HG02623 (cell line): Measurements from ENCODE around the gene CDH2.

Experiments used
- ATAC-seq: cut with Tn5 transposase; IDR thresholded peaks from one replicate; pipeline ENCODE4 v1.9.1; 2021; ENCODE audit warnings: moderate library complexity; ENCODE audit not compliant: unreplicated experiment

Gene CDH2

GRCh38 chr18:28045880-28046279 is 131.1 kb downstream of the CDH2 start:
- ATAC-seq: no peak

- no peak for ATAC-seq
Measured at GRCh38 chr18:28045176-28045810, 131.6 kb downstream of the CDH2 start.

- ATAC-seq: no peak
Measured at GRCh38 chr18:28044036-28044435, 132.9 kb downstream of the CDH2 start.

- ATAC-seq: no peak
Measured at GRCh38 chr18:28043631-28044030, 133.3 kb downstream of the CDH2 start.

GRCh38 chr18:28041366-28041765 is 135.6 kb downstream of the CDH2 start:
- no peak for ATAC-seq

DNA sequence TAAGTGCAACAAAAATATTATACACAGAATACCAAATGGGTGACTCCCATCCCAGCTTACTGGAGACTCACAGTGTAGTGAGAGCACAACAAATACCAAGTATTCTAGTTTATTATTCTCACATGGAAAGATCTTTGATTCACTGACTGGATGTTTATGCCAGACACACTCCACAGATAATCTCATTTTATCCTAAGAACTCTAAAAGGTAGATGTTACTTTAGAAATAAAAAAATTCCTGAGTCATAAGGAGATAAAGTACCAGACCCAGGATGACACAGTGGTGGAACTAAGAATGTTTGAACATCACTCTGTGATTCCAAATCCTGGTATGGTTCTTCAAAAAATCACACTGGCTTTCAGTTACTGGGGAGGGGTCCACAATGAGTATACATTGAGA is 136.2 kb downstream of the CDH2 start:
- ATAC-seq: no peak

DNA sequence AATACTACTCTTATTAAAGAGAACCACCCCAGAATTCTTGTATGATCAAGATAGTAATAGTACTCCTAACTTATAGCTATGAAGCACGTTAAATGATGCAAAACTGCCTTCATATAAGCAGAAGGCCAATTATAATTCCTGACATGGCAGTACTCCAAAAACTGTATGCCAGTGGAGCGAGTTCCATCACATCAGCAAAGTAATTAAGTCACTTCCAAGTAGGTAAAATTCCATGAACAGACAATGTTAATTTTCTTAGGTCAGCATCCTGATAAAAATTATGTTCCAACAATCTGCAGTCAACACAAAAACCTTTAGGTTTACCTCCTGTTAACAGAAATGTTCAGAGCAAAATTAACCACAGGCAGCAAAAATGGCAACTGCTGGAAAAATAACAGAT is 136.7 kb downstream of the CDH2 start:
- ATAC-seq: no peak

- ATAC-seq: no peak
Measured at GRCh38 chr18:28039691-28040090, 137.2 kb downstream of the CDH2 start.

- ATAC-seq: no peak
Measured at GRCh38 chr18:28039078-28039477, 137.9 kb downstream of the CDH2 start.

- ATAC-seq: no peak
Measured at GRCh38 chr18:28036488-28036887, 140.4 kb downstream of the CDH2 start.

GRCh38 chr18:28034567-28034966 is 142.4 kb downstream of the CDH2 start:
- no peak for ATAC-seq

DNA sequence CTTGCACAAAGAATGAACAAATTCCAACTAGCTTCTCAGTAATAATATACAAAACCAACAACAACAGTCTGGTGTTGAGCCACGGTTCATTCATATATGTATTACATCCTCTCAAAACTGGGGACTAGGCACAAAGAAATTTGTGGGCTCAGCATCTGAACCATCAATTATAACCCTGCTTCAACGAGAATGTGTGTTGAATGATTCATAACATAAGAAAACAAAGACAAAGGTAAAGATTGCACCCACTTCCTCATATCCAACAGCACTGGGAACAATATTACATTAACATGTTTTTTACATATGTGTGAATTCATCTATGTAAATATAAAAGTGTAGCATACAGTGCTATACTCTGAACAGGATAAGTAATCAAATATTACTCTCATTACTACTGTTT is 144.8 kb downstream of the CDH2 start:
- ATAC-seq: no peak

DNA sequence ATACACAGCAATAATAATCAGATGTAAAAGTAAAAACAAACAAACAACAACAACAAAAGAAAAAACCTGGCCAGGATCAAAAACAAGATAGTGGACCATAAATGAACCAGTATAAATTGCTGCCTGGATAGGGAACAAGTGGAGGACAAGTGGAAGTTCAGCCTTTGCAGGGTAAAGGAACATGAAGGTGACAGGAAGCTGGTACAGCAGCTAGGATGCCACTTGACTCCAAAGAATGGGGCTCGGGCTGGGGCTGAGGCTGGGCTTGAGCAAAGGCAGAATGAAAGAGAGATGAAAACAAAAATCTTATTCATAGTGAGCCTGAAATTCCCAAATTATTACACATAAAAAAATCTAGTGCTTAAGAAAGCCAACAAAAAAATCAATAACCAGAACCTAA is 146.5 kb downstream of the CDH2 start:
- no peak for ATAC-seq

GRCh38 chr18:28027755-28028154 is 149.2 kb downstream of the CDH2 start:
- ATAC-seq: no peak

GRCh38 chr18:28019425-28020108 is 157.4 kb downstream of the CDH2 start:
- ATAC-seq: no peak

DNA sequence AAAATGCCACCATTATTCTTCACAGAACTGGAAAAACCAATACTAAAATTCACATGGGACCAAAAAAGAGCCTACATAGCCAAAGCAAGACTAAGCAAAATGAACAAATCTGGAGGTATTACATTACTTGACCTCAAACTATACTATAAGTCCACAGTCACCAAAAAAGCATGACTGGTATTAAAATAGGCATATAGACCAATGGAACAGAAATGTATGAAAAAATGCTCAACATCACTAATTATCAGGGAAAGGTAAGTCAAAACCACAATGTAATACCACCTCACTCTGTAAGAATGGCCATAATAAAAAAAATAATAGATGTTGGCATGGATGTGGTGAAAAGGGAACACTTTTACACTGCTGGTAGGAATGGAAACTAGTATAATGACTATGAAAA is 158.6 kb downstream of the CDH2 start:
- ATAC-seq: no peak

GRCh38 chr18:28015671-28016070 is 161.3 kb downstream of the CDH2 start:
- ATAC-seq: no peak

DNA sequence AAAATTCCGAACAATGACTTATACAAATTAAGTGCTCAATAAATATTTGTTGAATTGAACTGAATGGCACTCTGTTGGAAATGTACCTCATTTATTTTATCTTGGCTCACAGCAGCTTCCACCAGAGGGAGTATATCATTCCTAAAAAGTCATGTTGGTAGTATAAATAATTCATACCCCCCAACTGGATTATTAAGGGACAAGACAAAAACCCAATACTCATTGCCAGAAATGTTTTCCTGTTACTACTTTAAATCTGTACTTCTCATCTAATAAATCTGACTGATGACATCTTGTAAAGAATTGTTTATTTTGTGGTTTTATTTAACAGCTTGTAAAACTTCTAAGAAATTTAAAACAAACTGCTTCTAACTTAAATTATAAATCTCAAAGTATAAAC is 163.9 kb downstream of the CDH2 start:
- ATAC-seq: no peak

DNA sequence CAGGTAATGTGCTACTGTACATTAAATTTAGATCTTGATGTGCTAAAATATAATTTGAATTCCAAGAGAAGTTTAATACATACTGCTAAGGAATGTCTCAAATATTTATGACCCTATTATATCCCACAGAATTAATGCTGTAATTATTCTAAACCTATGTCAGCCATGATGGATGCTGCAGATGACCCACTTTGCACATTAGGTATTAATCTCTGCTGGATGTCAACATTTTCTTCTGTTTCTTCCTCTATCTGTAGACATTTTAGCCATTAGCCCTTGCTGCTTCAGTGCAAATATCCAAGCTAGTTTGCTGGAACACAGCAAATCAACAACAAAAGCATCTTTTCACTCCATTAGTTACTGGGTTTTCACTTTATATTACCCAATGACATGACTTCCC is 164.6 kb downstream of the CDH2 start:
- no peak for ATAC-seq

DNA sequence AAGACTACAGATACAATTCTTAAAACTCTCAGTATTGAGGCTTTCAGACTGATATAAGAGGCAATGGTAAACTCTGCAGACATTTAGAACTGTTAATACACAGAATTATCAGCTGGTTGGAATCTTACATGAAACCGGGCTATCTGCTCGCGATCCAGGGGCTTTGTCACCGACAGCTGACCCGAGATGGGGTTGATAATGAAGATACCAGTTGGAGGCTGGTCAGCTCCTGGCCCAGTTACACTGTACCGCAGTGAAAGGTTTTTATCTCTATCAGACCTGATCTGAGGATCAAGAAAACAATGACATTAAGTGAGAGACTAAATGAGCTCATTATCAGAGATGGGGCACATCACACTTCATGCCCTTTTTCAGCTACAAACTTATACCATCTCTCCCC is 167.3 kb downstream of the CDH2 start:
- no peak for ATAC-seq

- ATAC-seq: no peak
Measured at GRCh38 chr18:28007841-28008240, 169.1 kb downstream of the CDH2 start.

GRCh38 chr18:28005164-28005563 is 171.8 kb downstream of the CDH2 start:
- ATAC-seq: no peak

- no peak for ATAC-seq
Measured at GRCh38 chr18:28004606-28005005, 172.3 kb downstream of the CDH2 start.
